NCI-H1105 treated with DMSO at 0.1 percent for 48 hours (cell line): Measurements from ENCODE around the gene LPIN2.
A peak's percentile ranks its signal among the peaks of the same experiment; 100 is the strongest.
"Not testable (repeated sequence)": the region's sequence is repeated elsewhere in the genome, so short reads cannot be mapped to it uniquely, and the experiment has no call there.

ENCODE experiments used
- DNase-seq: peaks from one replicate; lab custom pipeline; 2025; lab: John Stamatoyannopoulos, UW

Gene LPIN2

GRCh38 chr18:3044931-3045698, 32.2 kb upstream of the LPIN2 start:
- no peak for DNase-seq

- DNase-seq: no peak
These were observed 29.4 kb upstream of the LPIN2 start for GRCh38 chr18:3042379-3042778.

- DNase-seq: no peak
These were observed 28.9 kb upstream of the LPIN2 start for GRCh38 chr18:3041843-3042242.

- DNase-seq: no peak
These were observed 27.9 kb upstream of the LPIN2 start for GRCh38 chr18:3040881-3041280.

- DNase-seq: no peak
These were observed 27.2 kb upstream of the LPIN2 start for GRCh38 chr18:3040173-3040572.

GRCh38 chr18:3037423-3037915, 24.5 kb upstream of the LPIN2 start:
- DNase-seq: no peak

GRCh38 chr18:3036108-3036507, 23.2 kb upstream of the LPIN2 start:
- DNase-seq: no peak

- no peak for DNase-seq
These were observed 22.7 kb upstream of the LPIN2 start for GRCh38 chr18:3035635-3036034.

- DNase-seq: no peak
These were observed 19.8 kb upstream of the LPIN2 start for GRCh38 chr18:3032721-3033120.

- no peak for DNase-seq
These were observed 16.4 kb upstream of the LPIN2 start for GRCh38 chr18:3029215-3029952.

- not testable (repeated sequence) for DNase-seq
These were observed 15.2 kb upstream of the LPIN2 start for GRCh38 chr18:3028115-3028514.

- no peak for DNase-seq
These were observed 14.5 kb upstream of the LPIN2 start for GRCh38 chr18:3027370-3027891.

GRCh38 chr18:3025544-3025943, 12.6 kb upstream of the LPIN2 start:
- DNase-seq: no peak

- DNase-seq: not testable (repeated sequence)
These were observed 10.7 kb upstream of the LPIN2 start for GRCh38 chr18:3023603-3024002.

GRCh38 chr18:3016585-3017297, 3.8 kb upstream of the LPIN2 start:
- DNase-seq: no peak

- DNase-seq: no peak
These were observed 2.9 kb upstream of the LPIN2 start for GRCh38 chr18:3015851-3016250.

GRCh38 chr18:3015204-3015592, 2.3 kb upstream of the LPIN2 start:
- DNase-seq: no peak

- DNase-seq: no peak
These were observed 1.7 kb upstream of the LPIN2 start for GRCh38 chr18:3014503-3015203.

- peak; percentile 9 for DNase-seq
These were observed 564 bp downstream of the LPIN2 start for GRCh38 chr18:3012136-3013023.

GRCh38 chr18:3010086-3010485, 2.9 kb downstream of the LPIN2 start:
- DNase-seq: no peak

- no peak for DNase-seq
These were observed 4.4 kb downstream of the LPIN2 start for GRCh38 chr18:3008541-3008940.
